ENCODE results near the gene UBE3B. TPM values are rescaled to one million over a fixed set of nuclear protein-coding genes. Genes with fewer than 3 reads are reported as not detected.

UBE3B gene
- polyA plus RNA-seq, 1 donor: 38.7 TPM

GRCh38 chr12:109553906-109554500 lies 76.6 kb downstream of the UBE3B start:
- no peak for DNase-seq

- no peak for DNase-seq
Measured at GRCh38 chr12:109554761-109555160, 77.3 kb downstream of the UBE3B start.

GRCh38 chr12:109555431-109556315 lies 78.2 kb downstream of the UBE3B start:
- DNase-seq: no peak

GRCh38 chr12:109557200-109557599 lies 79.8 kb downstream of the UBE3B start:
- DNase-seq: no peak

- DNase-seq: no peak
Measured at GRCh38 chr12:109557805-109558204, 80.4 kb downstream of the UBE3B start.

GRCh38 chr12:109558374-109559199 lies 81.2 kb downstream of the UBE3B start:
- no peak for DNase-seq

- no peak for DNase-seq
Measured at GRCh38 chr12:109559200-109559505, 81.7 kb downstream of the UBE3B start.

GRCh38 chr12:109559601-109560000 lies 82.2 kb downstream of the UBE3B start:
- no peak for DNase-seq

- no peak for DNase-seq
Measured at GRCh38 chr12:109560867-109561710, 83.7 kb downstream of the UBE3B start.

- DNase-seq: no peak
Measured at GRCh38 chr12:109561711-109562030, 84.2 kb downstream of the UBE3B start.

GRCh38 chr12:109562871-109563270 lies 85.4 kb downstream of the UBE3B start:
- no peak for DNase-seq

GRCh38 chr12:109563291-109564284 lies 86.2 kb downstream of the UBE3B start:
- DNase-seq: no peak

- no peak for DNase-seq
Measured at GRCh38 chr12:109566424-109566823, 89.0 kb downstream of the UBE3B start.

GRCh38 chr12:109567296-109567695 lies 89.9 kb downstream of the UBE3B start:
- DNase-seq: no peak

GRCh38 chr12:109567967-109568366 lies 90.5 kb downstream of the UBE3B start:
- no peak for DNase-seq

GRCh38 chr12:109568486-109568885 lies 91.1 kb downstream of the UBE3B start:
- DNase-seq: no peak

GRCh38 chr12:109571773-109572505 lies 94.5 kb downstream of the UBE3B start:
- no peak for DNase-seq

- DNase-seq: no peak
Measured at GRCh38 chr12:109572506-109572845, 95.0 kb downstream of the UBE3B start.

GRCh38 chr12:109573029-109573913 lies 95.8 kb downstream of the UBE3B start, which contains the start of the genes MMAB and MVK:
Gene MMAB, minus strand, starts transcription at chr12:109573504. Its CDS starts 24 bp downstream, at chr12:109573480.
Gene MVK, plus strand, starts transcription at chr12:109573794. Its CDS starts 1,029 bp downstream, at chr12:109574823.
- DNase-seq: peak; percentile 99

All from left kidney (tissue), 2 donors.